NCI-H2196 (cell line): Measurements from ENCODE around the gene DIAPH2.

Source experiments
- DNase-seq: peaks from one replicate; lab custom pipeline; 2025; ENCODE audit not compliant: unreplicated experiment; lab: John Stamatoyannopoulos, UW

The DIAPH2 gene

GRCh38 chrX:97158269-97158668 is 473.6 kb downstream of the DIAPH2 start:
- DNase-seq = no peak

DNA sequence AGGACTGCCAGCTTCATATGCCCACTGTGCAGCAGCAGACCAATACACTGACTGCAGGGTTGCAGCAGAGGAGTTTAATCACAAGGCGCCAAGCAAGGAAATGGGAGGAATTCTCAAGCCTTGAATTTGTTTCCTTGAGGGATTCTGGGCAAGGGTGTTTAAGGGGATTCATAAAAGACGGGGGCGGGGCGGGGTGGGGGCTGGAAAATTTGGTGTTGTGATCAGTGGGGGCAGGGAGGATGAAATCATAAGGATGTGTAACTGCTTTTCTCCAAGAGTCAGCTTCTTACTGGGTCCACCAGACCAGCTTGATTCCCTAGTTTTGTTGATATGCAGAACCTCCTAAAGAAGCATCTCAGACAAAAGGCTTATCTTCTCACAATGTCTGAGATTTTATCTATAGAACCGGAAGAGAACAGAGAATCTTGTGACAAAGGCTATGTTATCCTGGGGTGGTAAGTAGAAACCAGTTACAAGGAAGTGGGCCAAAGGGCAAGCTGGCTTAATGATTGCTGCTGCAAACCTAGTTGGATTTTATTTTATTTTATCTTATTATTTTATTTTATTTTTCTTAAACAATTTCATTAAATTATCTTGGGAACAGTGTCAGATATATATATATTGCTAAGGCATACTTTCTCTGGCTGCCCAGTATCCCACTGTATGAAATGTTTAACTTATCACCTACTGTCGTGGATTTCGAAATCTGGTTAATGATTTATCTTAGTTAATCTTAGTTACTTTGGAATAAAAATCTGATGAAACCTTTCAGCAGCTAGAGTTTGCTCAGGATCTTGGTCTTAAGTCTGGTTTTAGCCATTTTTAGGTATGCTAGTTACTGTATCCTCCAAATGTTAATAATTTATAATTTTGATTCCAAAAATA is 475.5 kb downstream of the DIAPH2 start:
- no peak for DNase-seq

DNA sequence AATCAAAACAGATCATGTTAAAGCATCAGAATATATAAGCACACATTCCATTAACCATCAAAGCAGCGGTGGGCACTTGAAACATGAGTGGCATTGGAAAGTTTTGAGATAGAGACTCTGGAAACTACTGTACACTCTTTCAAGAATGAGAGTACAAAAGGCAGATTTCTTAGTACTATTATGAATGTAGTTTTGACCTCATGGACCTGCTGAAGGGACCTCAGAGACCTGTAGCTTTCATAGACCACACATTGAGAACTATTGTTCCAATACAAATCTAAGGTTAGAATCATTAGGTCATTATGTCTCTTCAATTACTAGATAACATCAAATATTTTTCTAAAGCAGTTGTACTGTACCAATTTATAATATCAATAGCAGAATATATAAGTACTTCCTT is 482.7 kb downstream of the DIAPH2 start:
- no peak for DNase-seq

- DNase-seq = no peak
Observed at GRCh38 chrX:97168646-97169045, 484.0 kb downstream of the DIAPH2 start.

DNA sequence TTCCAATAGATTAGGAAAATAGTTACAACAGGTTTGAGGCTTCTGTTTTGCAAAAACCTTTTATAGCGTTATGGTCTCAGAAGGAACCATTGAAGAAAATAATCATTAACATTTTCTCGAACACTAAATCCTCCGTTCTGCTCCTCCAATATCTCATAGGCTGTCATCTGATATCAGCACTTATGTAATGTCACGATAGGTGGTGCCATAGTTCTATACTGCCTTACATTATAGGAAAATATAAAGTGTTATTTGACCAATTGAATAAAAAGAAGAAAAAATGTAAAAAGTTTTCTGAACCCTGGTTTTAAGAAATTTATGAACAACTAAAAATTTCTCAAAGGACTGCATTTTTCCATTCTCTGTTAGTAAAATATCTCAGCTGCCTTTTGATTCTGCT is 490.5 kb downstream of the DIAPH2 start:
- no peak for DNase-seq

DNA sequence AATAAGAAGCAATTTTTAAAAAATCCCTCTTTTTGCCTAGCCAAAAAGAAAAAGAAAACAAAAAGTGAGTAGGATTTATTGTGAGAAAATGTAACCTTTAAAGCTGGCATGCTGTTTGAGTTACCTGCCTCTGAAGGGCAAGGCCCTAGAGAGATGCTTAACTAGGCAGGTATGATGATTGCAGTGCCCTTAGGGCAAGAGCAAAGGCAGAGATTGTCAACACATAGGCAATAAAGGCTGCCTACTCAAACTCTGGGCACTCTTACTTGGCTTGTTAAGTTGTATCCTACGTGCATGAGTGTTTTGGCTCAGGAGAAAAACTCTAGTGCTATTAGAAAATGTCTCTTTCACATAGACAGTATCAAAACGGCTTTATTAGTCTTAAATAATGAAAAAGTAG is 505.0 kb downstream of the DIAPH2 start:
- DNase-seq = no peak

DNA sequence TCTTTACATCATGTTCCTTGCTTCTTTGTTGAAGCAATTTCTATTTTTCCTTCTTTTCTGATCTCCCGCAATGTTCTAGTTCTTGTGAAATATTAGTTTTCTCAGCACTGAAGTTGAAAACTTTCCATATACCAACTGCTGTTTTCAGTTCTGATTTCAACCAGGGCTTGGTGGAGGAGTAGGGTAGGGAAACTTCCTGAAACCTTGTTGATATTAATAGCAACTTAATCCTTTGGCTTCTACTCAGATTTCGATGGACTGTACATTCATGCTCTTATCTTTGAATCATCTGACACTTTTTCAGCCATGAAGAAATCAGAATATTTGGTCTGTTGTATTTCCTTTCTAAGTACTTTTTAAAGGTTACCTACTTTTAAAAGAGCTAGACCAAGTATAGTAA is 514.9 kb downstream of the DIAPH2 start:
- no peak for DNase-seq

DNA sequence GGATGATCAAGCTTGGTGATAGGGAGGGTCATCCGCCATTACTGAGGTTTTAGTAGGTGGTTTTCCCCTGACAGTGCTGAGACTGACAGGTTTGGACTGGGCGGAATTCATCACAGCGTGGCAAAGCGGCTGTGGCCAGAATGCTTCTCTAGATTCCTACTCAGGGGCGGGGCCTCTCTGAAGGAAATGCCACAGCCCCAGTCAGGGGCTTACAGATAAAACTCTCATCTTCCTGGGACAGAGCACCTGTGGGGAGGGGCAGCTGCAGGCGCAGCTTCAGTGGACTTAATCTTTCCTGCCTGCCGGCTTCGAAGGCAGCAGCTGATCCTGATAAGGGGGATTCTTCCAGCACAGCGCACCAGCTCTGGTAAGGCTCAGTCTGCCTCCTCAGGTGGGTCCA is 515.8 kb downstream of the DIAPH2 start:
- no peak for DNase-seq

DNA sequence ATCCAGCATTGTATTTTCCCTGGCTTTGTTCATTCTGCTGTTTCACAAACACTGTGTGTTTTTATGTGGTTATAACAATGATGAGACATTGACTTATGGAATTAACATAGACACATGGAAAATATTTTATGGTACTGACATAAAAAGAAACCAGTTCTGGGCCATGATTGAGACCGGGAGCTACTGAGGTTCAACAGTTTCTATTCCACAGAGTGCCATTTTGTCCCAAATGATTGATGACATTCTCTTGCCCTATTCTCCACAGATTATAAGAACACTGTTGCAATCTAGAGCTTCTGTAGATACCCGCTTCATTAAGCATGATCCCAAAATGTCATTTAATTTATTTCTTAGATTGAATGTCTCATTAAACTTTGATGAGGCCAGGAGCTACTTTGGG is 525.9 kb downstream of the DIAPH2 start:
- no peak for DNase-seq

DNA sequence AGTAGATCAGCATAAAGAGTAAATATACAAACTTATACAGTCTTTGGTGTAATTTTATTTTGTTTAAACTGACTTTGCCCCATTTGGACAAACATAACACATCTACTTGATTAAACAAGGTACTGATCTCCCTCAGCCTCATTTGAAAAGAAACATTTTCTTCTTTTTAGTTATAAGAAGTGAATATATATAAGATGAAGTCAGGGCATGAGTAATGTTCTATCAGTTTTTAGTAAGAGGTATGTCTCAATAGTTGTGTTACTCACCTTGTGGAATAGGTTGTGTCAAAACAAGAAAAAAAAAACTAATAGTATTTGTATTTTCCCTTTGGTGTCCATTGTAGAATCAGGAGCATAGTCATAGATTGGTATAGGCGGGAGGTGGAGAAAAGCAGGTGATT is 526.4 kb downstream of the DIAPH2 start:
- DNase-seq = no peak

GRCh38 chrX:97215186-97215585 is 530.5 kb downstream of the DIAPH2 start:
- DNase-seq = no peak

DNA sequence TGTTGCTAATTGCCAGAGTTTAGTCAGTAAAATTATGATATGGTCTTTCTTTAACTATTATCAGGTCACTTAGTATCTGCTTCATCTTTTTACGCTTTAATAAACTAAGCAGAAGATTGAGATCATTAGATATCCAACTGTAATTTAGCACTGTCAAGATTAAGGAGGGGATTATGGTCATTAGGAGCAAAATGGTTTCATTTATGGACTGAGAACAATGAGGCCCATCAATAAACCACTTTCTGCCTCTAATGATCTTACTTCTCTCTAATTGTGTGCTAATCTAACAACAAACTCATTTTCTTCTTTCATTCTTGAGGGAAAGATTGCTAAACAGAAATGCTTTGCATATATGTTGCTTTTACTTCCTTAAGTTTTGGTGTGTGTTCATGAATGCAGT is 539.5 kb downstream of the DIAPH2 start:
- no peak for DNase-seq

DNA sequence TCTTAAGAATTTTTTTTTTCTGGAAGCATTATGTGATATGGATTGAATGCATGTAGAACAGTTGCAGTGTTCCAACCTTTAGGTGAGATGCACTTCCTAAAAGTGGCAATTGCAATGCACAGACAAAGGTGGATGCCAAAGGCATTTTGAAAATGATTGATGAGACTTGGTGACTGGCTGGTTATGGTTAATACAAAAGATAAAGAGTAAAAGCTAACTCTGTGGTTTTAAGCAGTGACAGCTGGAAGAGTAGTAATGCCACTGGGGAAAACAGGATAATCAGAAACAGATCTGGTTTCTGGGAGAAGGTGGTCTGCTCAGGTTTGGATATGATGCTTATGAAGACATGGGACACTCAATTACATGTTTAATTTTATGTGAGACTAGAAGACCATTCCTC is 544.7 kb downstream of the DIAPH2 start:
- DNase-seq = no peak

- no peak for DNase-seq
Observed at GRCh38 chrX:97230948-97231347, 546.3 kb downstream of the DIAPH2 start.

- DNase-seq = no peak
Observed at GRCh38 chrX:97234471-97235081, 549.9 kb downstream of the DIAPH2 start.

- DNase-seq = no peak
Observed at GRCh38 chrX:97238632-97239031, 554.0 kb downstream of the DIAPH2 start.

GRCh38 chrX:97252111-97252510 is 567.5 kb downstream of the DIAPH2 start:
- DNase-seq = no peak

GRCh38 chrX:97260679-97261078 is 576.0 kb downstream of the DIAPH2 start:
- no peak for DNase-seq

GRCh38 chrX:97266406-97267121 is 581.9 kb downstream of the DIAPH2 start:
- DNase-seq = no peak

- DNase-seq = no peak
Observed at GRCh38 chrX:97267396-97268181, 582.9 kb downstream of the DIAPH2 start.

DNA sequence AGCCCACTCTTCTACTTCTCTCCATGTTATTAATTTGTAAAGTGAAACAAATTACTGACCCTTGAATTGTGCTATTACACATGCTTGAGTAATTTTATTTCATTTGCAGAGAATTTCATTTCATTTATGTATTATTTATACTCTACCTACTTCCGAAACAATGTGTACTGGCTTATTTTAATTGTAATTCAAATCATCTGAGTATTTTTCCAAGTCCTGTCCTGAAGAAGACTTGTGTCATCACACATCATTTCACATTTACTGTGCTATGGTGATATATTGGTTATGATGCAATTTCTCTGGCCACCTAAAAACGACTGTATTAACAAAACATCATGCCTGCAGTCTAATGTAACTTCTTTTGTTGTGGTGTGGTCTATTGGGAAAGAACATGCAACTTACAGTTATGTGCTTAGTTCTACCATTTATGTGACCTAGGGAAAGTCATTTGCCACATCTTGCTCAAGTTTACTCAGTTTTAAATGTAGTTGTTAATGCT is 583.6 kb downstream of the DIAPH2 start:
- DNase-seq = no peak
